Ureter (tissue), 1 donor: ENCODE data around the gene PIR. TPM values are rescaled to one million over a fixed set of nuclear protein-coding genes. Genes with fewer than 3 reads are reported as not detected.

ENCODE experiments used
- DNase-seq: peaks from one replicate; pipeline ENCODE4 v3.0.0-alpha.2; 2020; ENCODE audit warnings: low spot score
- total RNA-seq: library from RNA; stranded (reverse); gene quantifications from one replicate; pipeline ENCODE4 v1.2.4, GENCODE V29; 2023
- donor health status: DM: yes; HTN: yes; CAD: no.

The PIR gene
- total RNA-seq, 1 donor from 2014 or later, result 19.0 TPM

DNA sequence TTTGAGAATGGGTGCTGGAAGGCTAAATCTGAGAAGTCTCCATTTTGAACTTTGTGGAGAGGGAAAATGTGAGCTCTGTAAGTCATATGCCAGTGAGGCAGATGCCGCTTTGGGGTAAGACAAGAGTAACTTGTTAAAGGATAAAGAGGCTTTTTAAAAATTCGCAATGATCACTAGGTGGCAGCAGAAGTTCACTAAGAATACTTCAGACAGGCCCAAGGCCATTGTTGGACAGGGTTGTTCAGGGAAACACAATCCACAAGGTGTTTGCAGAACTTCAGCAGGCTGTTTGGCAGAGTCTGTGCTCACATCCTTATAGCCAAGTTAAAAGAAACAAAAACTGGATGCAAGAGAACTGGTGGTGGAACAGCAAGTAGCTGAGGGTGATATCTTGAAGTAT is 144.1 kb downstream of the PIR start:
- DNase-seq, result peak; percentile 46

DNA sequence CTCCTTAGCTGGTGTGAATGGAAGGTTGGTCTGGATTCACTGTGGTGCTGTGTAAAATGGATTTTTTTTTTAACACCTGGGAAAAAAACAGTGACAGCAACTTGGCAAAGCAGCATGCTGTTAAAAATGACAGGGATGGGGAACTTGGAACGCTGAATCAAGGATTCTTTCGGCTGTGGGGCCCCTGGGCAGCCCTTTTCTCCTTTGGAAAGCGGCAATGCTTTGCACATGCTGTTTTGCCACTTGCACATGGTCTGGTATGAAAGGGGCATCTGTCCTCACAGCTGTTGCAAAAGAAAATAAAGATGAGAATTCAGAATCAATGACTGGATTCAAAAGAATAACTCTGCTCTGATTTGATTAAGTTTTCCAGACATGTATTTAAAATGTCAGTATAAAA is 147.2 kb downstream of the PIR start:
- no peak for DNase-seq

GRCh38 chrX:15344106-15344505 is 149.0 kb downstream of the PIR start:
- DNase-seq, result no peak

- no peak for DNase-seq
These were observed 150.1 kb downstream of the PIR start for GRCh38 chrX:15343075-15343476.

DNA sequence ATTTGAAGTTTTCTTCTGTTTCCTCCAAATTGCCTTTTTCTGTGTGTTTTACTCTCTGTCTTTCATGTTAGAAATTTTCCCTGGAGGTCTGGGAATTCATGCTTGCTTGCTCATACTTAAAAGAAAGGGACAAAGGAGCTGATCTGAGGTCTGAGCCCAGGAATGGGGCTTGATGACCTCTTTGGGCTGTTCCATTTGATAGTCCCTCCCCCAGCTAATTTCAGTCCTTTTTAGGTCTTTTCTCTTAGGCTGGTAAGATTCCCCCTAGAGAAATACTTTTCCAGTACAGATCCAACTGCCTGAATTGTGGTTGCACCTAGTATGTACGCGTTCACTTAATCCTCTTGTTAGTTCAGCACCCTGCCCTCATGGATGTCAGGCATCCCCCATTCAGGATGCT is 152.3 kb downstream of the PIR start:
- no peak for DNase-seq

GRCh38 chrX:15336023-15336413 is 157.1 kb downstream of the PIR start:
- no peak for DNase-seq

GRCh38 chrX:15335135-15336022 is 157.8 kb downstream of the PIR start, which contains the start of gene PIGA:
PIGA (minus strand) TSS chrX:15335523; CDS start chrX:15331930, 3,593 bp downstream.
- peak; percentile 95 for DNase-seq

Other genes with a start within 250 kb of the PIR start
- 2.0 TPM for gene ASB9, start 223.2 kb downstream of the PIR start, total RNA-seq
- gene ASB11, start 177.7 kb downstream of the PIR start, total RNA-seq, result not detected
- 25.5 TPM for gene PIGA, start 157.8 kb downstream of the PIR start, total RNA-seq
- gene VEGFD, start 108.9 kb downstream of the PIR start, total RNA-seq, result 4.1 TPM
- gene BMX, start 7.5 kb upstream of the PIR start, total RNA-seq, result 1.4 TPM
- gene ACE2, start 107.6 kb upstream of the PIR start, total RNA-seq, result 1.8 TPM
- 2.2 TPM for gene CLTRN, start 171.5 kb upstream of the PIR start, total RNA-seq
- 24.2 TPM for gene CA5B, start 244.9 kb upstream of the PIR start, total RNA-seq